GM23338 (cell line): ENCODE data around the gene ROR1. TPM values are rescaled to one million over a fixed set of nuclear protein-coding genes. Genes with fewer than 3 reads are reported as not detected.

ENCODE experiments used
- ATAC-seq: fragments of 200-7000 bp; cut with Tn5 transposase; 3 replicates; pipeline ENCODE4 v1.9.1; 2020
- DNase-seq: peaks from one replicate; pipeline ENCODE4 v3.0.0-alpha.2; 2015; ENCODE audit warnings: low spot score
- H2AFZ ChIP-seq: fragments of 200-600 bp; sonication (generic); 2 replicates; pipeline ENCODE4 v1.8.0; 2016; ENCODE audit warnings: antibody characterized with exemption, mild to moderate bottlenecking, moderate library complexity
- H3F3A ChIP-seq: fragments of 200-600 bp; sonication (generic); replicated peaks from 2 replicates; pipeline ENCODE4 v1.8.0; 2017; ENCODE audit warnings: antibody characterized with exemption, mixed run types, low read depth
- H3K27ac ChIP-seq: fragments of 200-600 bp; sonication (generic); 2 replicates; pipeline ENCODE4 v1.6.1; 2016; ENCODE audit warnings: low read depth
- H3K27me3 ChIP-seq: fragments of 200-600 bp; sonication (generic); 2 replicates; pipeline ENCODE4 v1.8.0; 2016; ENCODE audit warnings: mild to moderate bottlenecking, mixed run types, moderate library complexity; ENCODE audit not compliant: insufficient read depth
- H3K36me3 ChIP-seq: fragments of 200-600 bp; sonication (generic); 2 replicates; pipeline ENCODE4 v1.8.0; 2016; ENCODE audit warnings: mild to moderate bottlenecking; ENCODE audit not compliant: insufficient read depth
- H3K4me1 ChIP-seq: fragments of 200-600 bp; sonication (generic); 2 replicates; pipeline ENCODE4 v1.8.0; 2016; ENCODE audit warnings: mild to moderate bottlenecking, moderate library complexity; ENCODE audit not compliant: insufficient read depth
- H3K4me2 ChIP-seq: fragments of 200-600 bp; sonication (generic); 2 replicates; pipeline ENCODE4 v1.7.1; 2017; ENCODE audit warnings: mixed run types
- H3K4me3 ChIP-seq: fragments of 200-600 bp; sonication (generic); 2 replicates; pipeline ENCODE4 v1.6.1; 2016; ENCODE audit warnings: mixed run types
- H3K79me2 ChIP-seq: fragments of 200-600 bp; sonication (generic); replicated peaks from 2 replicates; pipeline ENCODE4 v1.8.0; 2017; ENCODE audit warnings: mild to moderate bottlenecking; ENCODE audit not compliant: insufficient read depth
- H3K9me2 ChIP-seq: fragments of 200-600 bp; sonication (generic); 2 replicates; pipeline ENCODE4 v1.8.0; 2017; ENCODE audit not compliant: insufficient read depth
- H4K20me1 ChIP-seq: fragments of 200-600 bp; sonication (generic); replicated peaks from 2 replicates; pipeline ENCODE4 v1.8.0; 2017; ENCODE audit warnings: mild to moderate bottlenecking; ENCODE audit not compliant: insufficient read depth
- H3K27ac Mint-ChIP-seq: 2 replicates; pipeline ENCODE4 v1.8.0; 2020; ENCODE audit warnings: inconsistent platforms, mild to moderate bottlenecking, moderate library complexity, mixed read lengths
- H3K27me3 Mint-ChIP-seq: 3 replicates; pipeline ENCODE4 v1.8.0; 2022; ENCODE audit warnings: low read depth, mild to moderate bottlenecking, moderate library complexity, mixed read lengths, inconsistent platforms; ENCODE audit not compliant: insufficient read depth, poor library complexity
- H3K36me3 Mint-ChIP-seq: 3 replicates; pipeline ENCODE4 v1.8.0; 2021; ENCODE audit warnings: low read depth, mild to moderate bottlenecking, inconsistent platforms, moderate library complexity, mixed read lengths
- H3K4me1 Mint-ChIP-seq: 3 replicates; pipeline ENCODE4 v1.8.0; 2020; ENCODE audit warnings: mild to moderate bottlenecking, inconsistent platforms, mixed read lengths
- H3K4me3 Mint-ChIP-seq: 3 replicates; pipeline ENCODE4 v1.8.0; 2021; ENCODE audit warnings: moderate library complexity, mild to moderate bottlenecking, inconsistent platforms, mixed read lengths
- H3K9me3 Mint-ChIP-seq: 3 replicates; pipeline ENCODE4 v1.8.0; 2020; ENCODE audit warnings: moderate library complexity, mild to moderate bottlenecking, inconsistent platforms, mixed read lengths
- EZH2 ChIP-seq: fragments of 200-600 bp; sonication (generic); IDR thresholded peaks from one replicate; pipeline ENCODE4 v1.8.0; 2017; ENCODE audit warnings: antibody characterized with exemption, mild to moderate bottlenecking, low read depth; ENCODE audit not compliant: unreplicated experiment
- EZH2phosphoT487 ChIP-seq: fragments of 200-600 bp; sonication (generic); IDR thresholded peaks from one replicate; pipeline ENCODE4 v1.8.1; 2018; ENCODE audit warnings: antibody characterized with exemption; ENCODE audit not compliant: unreplicated experiment
- JUNB ChIP-seq: IDR thresholded peaks from one replicate; pipeline ENCODE4 v1.6.1; 2016; ENCODE audit warnings: antibody characterized with exemption; ENCODE audit not compliant: unreplicated experiment
- REST ChIP-seq: IDR thresholded peaks from one replicate; pipeline ENCODE4 v1.6.1; 2018; ENCODE audit warnings: antibody characterized with exemption; ENCODE audit not compliant: unreplicated experiment
- STAT1 ChIP-seq: IDR thresholded peaks from one replicate; pipeline ENCODE4 v1.6.1; 2016; ENCODE audit warnings: antibody characterized with exemption; ENCODE audit not compliant: unreplicated experiment
- ZNF114 ChIP-seq: fragments of 250-450 bp; sonication (Bioruptor Pico); IDR thresholded peaks from 2 replicates; pipeline ENCODE4 v1.5.0; 2020; ENCODE audit warnings: mild to moderate bottlenecking, moderate library complexity
- polyA plus RNA-seq: library from polyadenylated mRNA; unstranded; fragments of >200 nt; fragmentation: Nextera tagmentation; extraction: Ambion mirVana; gene quantifications from 2 replicates; pipeline ENCODE4 v1.2.1, GENCODE V29; 2016
- total RNA-seq: library from RNA; depleted of rRNA; stranded (reverse); fragments of >200 nt; shearing (Covaris generic); gene quantifications from 2 replicates; pipeline ENCODE4 v1.2.3, GENCODE V29; 2014
- TF ChIP-seq, protein P1 (sequence below), 2 experiments: fragments of 200-600 bp in 1 of 2; sonication (generic) in 1 of 2; conservative IDR thresholded peaks; 2 replicates each; pipeline versions ENCODE4 v1.5.1 to v1.6.1; 2016 to 2017; ENCODE audit warnings: antibody characterized with exemption in 2 of 2, low read depth in 2 of 2, mild to moderate bottlenecking in 2 of 2, moderate library complexity in 1 of 2

ROR1 gene
- total and polyA plus RNA-seq, 2 experiments from 2014 or later, result 59.7 to 96.0 TPM

DNA sequence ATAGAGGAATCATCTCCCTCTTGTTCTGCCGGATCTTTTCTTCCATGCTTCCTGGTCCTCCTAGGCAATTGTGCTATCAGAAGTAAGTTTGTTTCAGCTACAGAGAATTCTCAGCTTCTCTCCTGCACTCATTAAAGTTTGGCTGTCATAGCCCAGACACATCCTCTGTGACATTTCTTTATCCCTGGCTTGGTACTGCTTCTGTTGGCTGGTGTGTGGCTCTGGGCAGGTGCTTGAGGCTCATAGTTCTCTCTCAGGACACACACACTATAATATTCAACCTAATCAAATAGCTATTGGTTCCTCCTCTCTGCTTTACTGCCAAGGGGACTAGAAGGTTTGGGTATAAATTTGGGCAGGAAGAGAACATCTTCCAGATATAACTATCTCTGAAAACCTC is 172.1 kb downstream of the ROR1 start (continued):
- TF ChIP-seq EZH2 (no peak), EZH2phosphoT487 (no peak), JUNB (no peak), REST (no peak)

GRCh38 chr1:63946866-63947491 is 173.2 kb downstream of the ROR1 start:
- Histone ChIP-seq H3K27ac (no peak overlapping the region), H3K4me1 (peaks cover 39% of the 10 kb centered on the region), H4K20me1 (peaks cover 62% of the 10 kb centered on the region), H3K79me2 (peaks cover 96% of the 10 kb centered on the region), H3K9me2 (no peaks in the 10 kb centered on the region), H3K4me3 (no peak overlapping the region), H3F3A (no peaks in the 10 kb centered on the region), H3K4me2 (no peak overlapping the region), H3K36me3 (no peaks in the 10 kb centered on the region), H3K27me3 (no peaks in the 10 kb centered on the region), H2AFZ (no peak overlapping the region)
- Mint-ChIP-seq H3K27ac (no peak overlapping the region), H3K36me3 (peaks cover 15% of the 10 kb centered on the region; the same call in 2 of the 3 replicates), H3K4me1 (peaks cover 54% of the 10 kb centered on the region), H3K9me3 (no peaks in the 10 kb centered on the region; the same call in 2 of the 3 replicates), H3K4me3 (no peak overlapping the region), H3K27me3 (peaks cover 8% of the 10 kb centered on the region)
- ATAC-seq, result no peak
- no peak for DNase-seq
- no peak for TF ChIP-seq STAT1
- TF ChIP-seq JUNB, result no peak

DNA sequence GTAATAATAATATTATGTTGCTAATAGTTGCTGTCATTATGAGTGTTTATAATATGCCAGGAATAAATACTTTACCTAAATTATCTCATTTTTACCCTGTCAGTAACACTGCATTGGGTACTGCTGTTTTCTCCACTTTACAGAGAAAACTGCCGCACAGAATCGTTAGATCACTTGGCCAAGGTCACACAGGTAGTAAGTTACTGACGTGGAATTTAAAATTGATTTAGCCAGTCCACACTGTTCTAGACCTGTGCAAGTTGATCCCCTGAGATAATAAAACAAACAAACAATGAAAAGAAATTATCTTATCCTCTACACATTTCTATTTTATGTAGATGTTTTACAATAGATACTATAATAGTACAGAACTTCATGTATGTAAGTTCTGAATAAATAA is 174.1 kb downstream of the ROR1 start:
- no peaks in the 10 kb centered on the region for H3K36me3 ChIP-seq
- H3K4me1 ChIP-seq, result peaks cover 39% of the 10 kb centered on the region
- H2AFZ ChIP-seq, result no peak overlapping the region
- Mint-ChIP-seq H3K4me3 (no peak overlapping the region), H3K9me3 (peaks cover 5% of the 10 kb centered on the region; the same call in 1 of the 3 replicates), H3K27ac (no peak overlapping the region), H3K27me3 (peaks cover 9% of the 10 kb centered on the region), H3K4me1 (peaks cover 46% of the 10 kb centered on the region), H3K36me3 (peaks cover 24% of the 10 kb centered on the region; the same call in 2 of the 3 replicates)
- ATAC-seq, result no peak
- H3K27ac ChIP-seq, result no peak overlapping the region
- no peaks in the 10 kb centered on the region for H3F3A ChIP-seq
- H3K79me2 ChIP-seq, result peaks cover 98% of the 10 kb centered on the region
- DNase-seq, result no peak
- no peak overlapping the region for H3K4me2 ChIP-seq
- peaks cover 62% of the 10 kb centered on the region for H4K20me1 ChIP-seq
- no peaks in the 10 kb centered on the region for H3K27me3 ChIP-seq
- no peaks in the 10 kb centered on the region for H3K9me2 ChIP-seq
- no peak overlapping the region for H3K4me3 ChIP-seq
- no peak for TF ChIP-seq EZH2
- TF ChIP-seq JUNB, result no peak
- no peak for TF ChIP-seq ZNF114 (CRISPR knock-in tag)
- TF ChIP-seq, protein P1, sequence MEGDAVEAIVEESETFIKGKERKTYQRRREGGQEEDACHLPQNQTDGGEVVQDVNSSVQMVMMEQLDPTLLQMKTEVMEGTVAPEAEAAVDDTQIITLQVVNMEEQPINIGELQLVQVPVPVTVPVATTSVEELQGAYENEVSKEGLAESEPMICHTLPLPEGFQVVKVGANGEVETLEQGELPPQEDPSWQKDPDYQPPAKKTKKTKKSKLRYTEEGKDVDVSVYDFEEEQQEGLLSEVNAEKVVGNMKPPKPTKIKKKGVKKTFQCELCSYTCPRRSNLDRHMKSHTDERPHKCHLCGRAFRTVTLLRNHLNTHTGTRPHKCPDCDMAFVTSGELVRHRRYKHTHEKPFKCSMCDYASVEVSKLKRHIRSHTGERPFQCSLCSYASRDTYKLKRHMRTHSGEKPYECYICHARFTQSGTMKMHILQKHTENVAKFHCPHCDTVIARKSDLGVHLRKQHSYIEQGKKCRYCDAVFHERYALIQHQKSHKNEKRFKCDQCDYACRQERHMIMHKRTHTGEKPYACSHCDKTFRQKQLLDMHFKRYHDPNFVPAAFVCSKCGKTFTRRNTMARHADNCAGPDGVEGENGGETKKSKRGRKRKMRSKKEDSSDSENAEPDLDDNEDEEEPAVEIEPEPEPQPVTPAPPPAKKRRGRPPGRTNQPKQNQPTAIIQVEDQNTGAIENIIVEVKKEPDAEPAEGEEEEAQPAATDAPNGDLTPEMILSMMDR (conservative IDR thresholded peaks at IDR 0.05; ENCODE audit: low read depth in 2 of 2), result no peak
